Suprapubic skin (tissue), 4 donors: ENCODE results near the gene DCLK2. TPM values are rescaled to one million over a fixed set of nuclear protein-coding genes. Genes with fewer than 3 reads are reported as not detected.

Source experiments
- DNase-seq, 2 donors: peaks; one replicate each; pipeline ENCODE4 v3.0.0-alpha.2; 2019; ENCODE audit warnings: low spot score in 2 of 2
- H3K27ac ChIP-seq: fragments of 200-600 bp; sonication (generic); one replicate; pipeline ENCODE4 v1.5.1; 2019
- H3K27me3 ChIP-seq: fragments of 200-600 bp; sonication (generic); one replicate; pipeline ENCODE4 v1.5.1; 2019
- H3K36me3 ChIP-seq: fragments of 200-600 bp; sonication (generic); one replicate; pipeline ENCODE4 v1.5.1; 2019
- H3K4me1 ChIP-seq: fragments of 200-600 bp; sonication (generic); one replicate; pipeline ENCODE4 v1.5.1; 2019
- H3K4me3 ChIP-seq: fragments of 200-600 bp; sonication (generic); one replicate; pipeline ENCODE4 v1.5.1; 2019; ENCODE audit warnings: mild to moderate bottlenecking
- H3K9me3 ChIP-seq: fragments of 200-600 bp; sonication (generic); one replicate; pipeline ENCODE4 v1.5.1; 2019
- EP300 ChIP-seq: sonication (generic); formaldehyde crosslinking; IDR thresholded peaks from one replicate; pipeline ENCODE4 v1.6.1; 2017; ENCODE audit warnings: antibody characterized with exemption
- POLR2A ChIP-seq, 2 donors: fragments of 450-650 bp; IDR thresholded peaks; one replicate each; pipeline ENCODE4 v1.6.1; 2017; ENCODE audit warnings: antibody characterized with exemption in 2 of 2, mild to moderate bottlenecking in 2 of 2, moderate library complexity in 2 of 2
- POLR2AphosphoS5 ChIP-seq, 3 donors: sonication (generic); formaldehyde crosslinking; IDR thresholded peaks; one replicate each; pipeline ENCODE4 v1.6.1; 2017; ENCODE audit warnings: antibody characterized with exemption in 3 of 3
- WGBS: methylation state at CpG from one replicate; pipeline ENCODE4 v1.1.5; 2018; 5-methylcytosine and 5-hydroxymethylcytosine counted together
- total RNA-seq, 4 donors: library from RNA; depleted of rRNA; stranded (reverse); fragments of >200 nt; gene quantifications; one replicate each; pipeline ENCODE4 v1.1.0, GENCODE V29; 2016
- TF ChIP-seq, protein P1 (sequence below), 2 donors: fragments of 200-600 bp in 1 of 2; fragments of 450-650 bp in 1 of 2; sonication (generic) in 1 of 2; IDR thresholded peaks; one replicate each; pipeline ENCODE4 v1.5.1; 2016 to 2019; ENCODE audit warnings: antibody characterized with exemption in 2 of 2, mild to moderate bottlenecking in 1 of 2, moderate library complexity in 1 of 2

Gene DCLK2
- total RNA-seq, 4 donors from 2014 or later, result 0.57 to 3.6 (median 1.9) TPM

DNA sequence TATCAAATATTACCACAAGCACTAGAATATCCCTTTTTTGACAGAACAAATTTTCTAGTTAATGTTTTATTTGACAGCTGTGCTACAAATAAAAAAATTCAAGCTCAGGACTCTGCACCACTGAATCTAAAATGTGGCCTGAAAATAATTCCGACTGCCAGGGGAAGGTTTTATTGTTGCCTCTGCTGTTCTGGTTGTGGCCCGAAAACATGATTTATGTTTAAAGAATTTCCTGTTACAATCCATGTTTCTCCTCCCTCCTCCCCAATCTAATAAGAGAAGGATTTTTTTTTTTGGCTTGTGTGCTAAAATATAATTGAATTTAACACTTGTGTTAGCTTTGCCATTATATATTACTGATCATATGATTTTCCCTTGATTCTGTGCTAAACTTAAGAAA lies 227.8 kb downstream of the DCLK2 start:
- Histone ChIP-seq H3K9me3 (no peaks in the 10 kb centered on the region), H3K4me3 (no peak overlapping the region), H3K36me3 (no peaks in the 10 kb centered on the region), H3K4me1 (no peaks in the 10 kb centered on the region), H3K27me3 (no peaks in the 10 kb centered on the region), H3K27ac (no peak overlapping the region)
- TF ChIP-seq, protein P1, sequence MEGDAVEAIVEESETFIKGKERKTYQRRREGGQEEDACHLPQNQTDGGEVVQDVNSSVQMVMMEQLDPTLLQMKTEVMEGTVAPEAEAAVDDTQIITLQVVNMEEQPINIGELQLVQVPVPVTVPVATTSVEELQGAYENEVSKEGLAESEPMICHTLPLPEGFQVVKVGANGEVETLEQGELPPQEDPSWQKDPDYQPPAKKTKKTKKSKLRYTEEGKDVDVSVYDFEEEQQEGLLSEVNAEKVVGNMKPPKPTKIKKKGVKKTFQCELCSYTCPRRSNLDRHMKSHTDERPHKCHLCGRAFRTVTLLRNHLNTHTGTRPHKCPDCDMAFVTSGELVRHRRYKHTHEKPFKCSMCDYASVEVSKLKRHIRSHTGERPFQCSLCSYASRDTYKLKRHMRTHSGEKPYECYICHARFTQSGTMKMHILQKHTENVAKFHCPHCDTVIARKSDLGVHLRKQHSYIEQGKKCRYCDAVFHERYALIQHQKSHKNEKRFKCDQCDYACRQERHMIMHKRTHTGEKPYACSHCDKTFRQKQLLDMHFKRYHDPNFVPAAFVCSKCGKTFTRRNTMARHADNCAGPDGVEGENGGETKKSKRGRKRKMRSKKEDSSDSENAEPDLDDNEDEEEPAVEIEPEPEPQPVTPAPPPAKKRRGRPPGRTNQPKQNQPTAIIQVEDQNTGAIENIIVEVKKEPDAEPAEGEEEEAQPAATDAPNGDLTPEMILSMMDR (IDR thresholded peaks at IDR 0.05), result no peak
- no peak for TF ChIP-seq POLR2A (IDR thresholded peaks at IDR 0.05)
- TF ChIP-seq EP300, result no peak
- TF ChIP-seq POLR2AphosphoS5 (IDR thresholded peaks at IDR 0.05), result no peak
- 59% methylated on average over 2 of the region's 2 CpGs for WGBS
- DNase-seq, result no peak

DNA sequence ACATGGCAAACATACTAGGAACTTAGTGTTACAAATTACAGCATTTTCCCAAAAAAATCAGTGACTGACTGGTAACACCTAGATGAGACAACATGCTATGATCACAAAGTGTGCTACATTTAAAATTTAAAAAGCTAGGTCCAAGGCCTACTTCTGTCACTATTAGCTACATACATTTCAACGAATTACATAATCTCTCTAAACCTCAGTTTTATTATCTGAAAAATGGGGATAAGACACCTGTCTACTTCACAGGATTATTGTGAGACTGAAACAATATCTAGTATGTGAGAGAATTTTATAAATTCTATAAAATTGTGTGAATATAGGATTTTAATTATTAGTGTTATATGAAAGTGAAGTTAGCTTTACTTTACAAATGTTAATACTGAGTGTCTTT lies 228.5 kb downstream of the DCLK2 start:
- WGBS, result 90% methylated on average over 1 of the region's 1 CpG
- H3K27me3 ChIP-seq, result no peaks in the 10 kb centered on the region
- H3K9me3 ChIP-seq, result no peaks in the 10 kb centered on the region
- no peak overlapping the region for H3K27ac ChIP-seq
- H3K36me3 ChIP-seq, result no peaks in the 10 kb centered on the region
- no peaks in the 10 kb centered on the region for H3K4me1 ChIP-seq
- no peak for TF ChIP-seq POLR2A (IDR thresholded peaks at IDR 0.05)
- no peak for TF ChIP-seq POLR2AphosphoS5 (IDR thresholded peaks at IDR 0.05)
- no peak for TF ChIP-seq EP300
- TF ChIP-seq, protein P1 (IDR thresholded peaks at IDR 0.05), result no peak
- H3K4me3 ChIP-seq, result no peak overlapping the region
- no peak for DNase-seq
